SK-N-MC (cell line): Measurements from ENCODE around the gene FKBP5.

Experiments used
- DNase-seq: peaks from one replicate; pipeline ENCODE4 v3.0.0-alpha.2; 2011; ENCODE audit warnings: low read depth, low spot score
- H3K27ac ChIP-seq: fragments of 200-600 bp; sonication (generic); 2 replicates; pipeline ENCODE4 v1.5.1; 2016; ENCODE audit warnings: mixed run types
- H3K36me3 ChIP-seq: fragments of 200-600 bp; sonication (generic); 2 replicates; pipeline ENCODE4 v1.6.1; 2017; ENCODE audit warnings: antibody characterized with exemption, low read length, mixed read lengths; ENCODE audit not compliant: insufficient read depth
- H3K4me3 ChIP-seq: fragments of 200-600 bp; sonication (generic); 2 replicates; pipeline ENCODE4 v1.5.1; 2016
- H3K9ac ChIP-seq: fragments of 200-600 bp; sonication (generic); 2 replicates; pipeline ENCODE4 v1.8.0; 2017; ENCODE audit warnings: mixed run types, mixed read lengths; ENCODE audit not compliant: insufficient read length
- H3K9me3 ChIP-seq: fragments of 200-600 bp; sonication (generic); 2 replicates; pipeline ENCODE4 v1.6.1; 2017; ENCODE audit warnings: low read depth, mild to moderate bottlenecking, antibody characterized with exemption, low read length, moderate library complexity, mixed read lengths
- EZH2 ChIP-seq: fragments of 200-600 bp; sonication (generic); IDR thresholded peaks from one replicate; pipeline ENCODE4 v1.6.1; 2017; ENCODE audit warnings: antibody characterized with exemption
- FOXP2 ChIP-seq: optimal IDR thresholded peaks from 2 replicates; pipeline ENCODE3; 2011; ENCODE audit warnings: mild to moderate bottlenecking, moderate library complexity; ENCODE audit not compliant: insufficient read depth; ENCODE audit errors: extremely low read length, control extremely low read depth
- POLR2AphosphoS5 ChIP-seq: IDR thresholded peaks from 2 replicates; pipeline ENCODE4 v1.6.1; 2012; ENCODE audit warnings: mild to moderate bottlenecking, low read depth, low read length, borderline replicate concordance

The FKBP5 gene

DNA sequence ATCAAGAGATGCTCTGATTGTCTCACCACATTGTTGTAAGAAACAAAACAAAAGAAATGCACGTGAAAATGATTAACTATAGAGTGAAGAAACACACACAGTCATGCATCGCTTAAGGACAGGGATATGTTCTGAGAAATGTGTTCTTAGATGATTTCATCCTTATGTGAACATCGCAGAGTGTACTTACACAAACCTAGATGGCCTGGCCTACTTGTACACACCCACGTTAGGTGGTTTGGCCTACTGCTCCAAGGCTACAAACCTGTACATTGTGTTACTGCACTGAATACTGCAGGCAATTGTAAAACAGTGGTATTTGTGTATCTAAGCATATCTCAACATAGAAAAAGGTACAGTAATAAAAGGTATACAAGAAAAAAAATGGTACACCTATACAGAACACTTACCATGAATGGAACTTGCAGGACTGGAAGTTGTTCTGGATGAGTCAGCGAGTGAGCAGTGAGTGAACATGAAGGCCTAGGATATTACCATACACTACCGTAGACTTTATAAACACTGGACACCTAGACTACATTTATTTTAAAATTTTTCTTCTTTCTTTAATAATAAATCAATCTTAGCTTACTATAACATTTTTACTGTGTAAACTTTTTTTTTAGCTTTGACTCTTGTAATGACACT lies 48.6 kb downstream of the FKBP5 start:
- DNase-seq = no peak
- Histone ChIP-seq H3K27ac (no peak overlapping the region), H3K4me3 (no peak overlapping the region), H3K9ac (no peak overlapping the region), H3K9me3 (no peaks in the 10 kb centered on the region), H3K36me3 (peaks cover 8% of the 10 kb centered on the region; the same call in 1 of the 2 replicates)
- TF ChIP-seq EZH2 (no peak), POLR2AphosphoS5 (no peak), FOXP2 (no peak)

- H3K36me3 ChIP-seq = peaks cover 8% of the 10 kb centered on the region; the same call in 1 of the 2 replicates
- H3K9ac ChIP-seq = no peak overlapping the region
- no peaks in the 10 kb centered on the region for H3K9me3 ChIP-seq
- H3K27ac ChIP-seq = no peak overlapping the region
- no peak overlapping the region for H3K4me3 ChIP-seq
- TF ChIP-seq EZH2 (no peak), FOXP2 (no peak), POLR2AphosphoS5 (no peak)
- no peak for DNase-seq
These were observed 50.0 kb downstream of the FKBP5 start for GRCh38 chr6:35638679-35639078.

DNA sequence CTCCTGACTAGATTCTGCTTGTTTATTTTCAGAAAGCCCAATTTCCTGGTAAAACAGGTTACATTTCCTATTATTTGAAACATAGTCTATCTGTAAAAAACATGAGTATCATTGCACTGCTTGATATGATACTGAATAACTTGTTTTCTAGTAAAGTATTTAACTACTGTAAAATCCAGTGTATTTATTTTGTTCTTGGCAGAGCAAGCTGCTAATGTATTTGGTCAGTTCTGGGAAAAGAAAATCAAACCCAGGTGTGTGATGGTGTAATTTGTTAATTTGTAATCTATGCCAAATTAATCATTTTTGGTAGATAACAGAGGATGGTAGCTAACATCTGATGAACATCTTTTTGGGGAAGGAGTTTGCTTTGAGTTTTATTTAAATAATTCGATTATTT lies 50.8 kb downstream of the FKBP5 start:
- H3K27ac ChIP-seq = no peak overlapping the region
- peaks cover 8% of the 10 kb centered on the region; the same call in 1 of the 2 replicates for H3K36me3 ChIP-seq

DNA sequence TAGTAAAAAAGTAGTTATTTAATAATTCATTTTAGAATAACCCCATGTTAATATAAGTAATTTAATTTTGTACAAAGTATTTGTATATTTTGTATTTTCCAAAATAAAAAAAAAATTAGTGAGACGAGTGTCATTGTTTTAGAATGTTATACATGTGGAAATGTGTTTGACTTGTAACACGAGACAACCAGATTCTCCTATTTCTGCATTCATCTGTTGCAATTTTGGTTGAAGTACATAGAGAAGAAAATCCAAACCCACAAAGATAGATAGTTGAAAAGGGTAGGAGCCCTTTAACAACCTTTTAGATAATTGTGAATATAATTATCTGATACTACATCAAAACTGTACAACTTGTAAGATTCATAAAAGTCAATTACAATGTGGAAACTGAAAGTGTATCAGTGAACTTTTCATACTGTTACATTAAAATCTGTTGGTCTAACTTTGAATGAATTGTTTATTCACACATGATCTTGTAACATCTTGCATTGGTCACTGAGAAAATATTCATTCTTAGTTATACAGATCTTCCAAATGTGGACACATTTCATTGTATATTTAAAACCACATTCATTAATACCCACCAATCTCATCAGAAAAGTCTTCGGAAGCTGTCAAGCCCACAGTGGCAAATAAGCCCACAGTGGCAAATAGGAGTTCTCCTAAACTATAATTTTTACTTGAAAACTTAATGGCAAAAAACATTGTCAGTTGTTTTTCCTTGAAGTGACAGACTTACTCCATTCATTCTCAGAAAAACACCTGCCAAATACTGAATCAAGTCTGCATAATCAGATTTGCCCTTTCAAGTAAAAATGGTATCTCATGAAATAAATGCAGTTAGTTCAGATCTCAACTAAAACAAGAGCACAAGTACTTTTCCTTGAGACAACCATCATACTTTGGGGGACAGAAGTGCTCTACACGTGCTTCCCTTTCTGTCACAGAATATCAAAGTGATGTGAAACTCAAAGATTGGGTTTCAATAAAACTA lies 52.8 kb downstream of the FKBP5 start:
- Histone ChIP-seq H3K9ac (no peak overlapping the region), H3K36me3 (peaks cover 11% of the 10 kb centered on the region; the same call in 1 of the 2 replicates), H3K9me3 (no peaks in the 10 kb centered on the region), H3K4me3 (no peak overlapping the region), H3K27ac (no peak overlapping the region)
- TF ChIP-seq EZH2 (no peak), FOXP2 (no peak), POLR2AphosphoS5 (no peak)
- DNase-seq = no peak

More for the DNA sequence above, 50.8 kb downstream of the FKBP5 start:
- DNase-seq = no peak
- H3K9me3 ChIP-seq = no peaks in the 10 kb centered on the region
- H3K9ac ChIP-seq = no peak overlapping the region
- no peak for TF ChIP-seq FOXP2
- TF ChIP-seq POLR2AphosphoS5 = no peak
- no peak for TF ChIP-seq EZH2
- H3K4me3 ChIP-seq = no peak overlapping the region

DNA sequence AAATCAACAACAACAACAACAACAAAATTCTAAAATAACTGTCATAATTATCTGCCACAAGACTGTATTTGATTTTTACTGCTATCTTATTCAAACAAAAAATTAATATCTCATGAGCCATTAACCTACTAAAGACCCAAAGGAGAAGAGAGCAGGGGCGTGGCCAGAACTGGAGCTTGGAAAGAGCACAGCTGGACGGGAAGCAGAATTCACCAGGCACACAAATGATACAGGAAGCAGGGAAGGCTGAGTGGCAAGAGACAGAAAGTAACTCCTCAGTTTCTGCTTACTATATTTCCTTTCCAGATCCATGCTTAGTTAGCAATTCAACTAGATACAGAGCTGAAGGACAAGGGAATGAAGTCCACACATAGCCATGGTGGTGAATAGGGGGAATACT lies 54.4 kb downstream of the FKBP5 start:
- Histone ChIP-seq H3K27ac (no peak overlapping the region), H3K9ac (no peak overlapping the region), H3K36me3 (0 out of 2 replicates have a peak, but pooled peaks cover 3% of the 10 kb centered on the region), H3K4me3 (no peak overlapping the region), H3K9me3 (no peaks in the 10 kb centered on the region)
- TF ChIP-seq FOXP2 = no peak
- TF ChIP-seq EZH2 = no peak
- TF ChIP-seq POLR2AphosphoS5 = no peak
- DNase-seq = no peak

GRCh38 chr6:35633579-35634089 lies 55.1 kb downstream of the FKBP5 start:
- Histone ChIP-seq H3K27ac (no peak overlapping the region), H3K9me3 (no peaks in the 10 kb centered on the region), H3K4me3 (no peak overlapping the region), H3K9ac (no peak overlapping the region), H3K36me3 (0 out of 2 replicates have a peak, but pooled peaks cover 3% of the 10 kb centered on the region)
- DNase-seq = no peak
- TF ChIP-seq FOXP2 = no peak
- TF ChIP-seq EZH2 = no peak
- TF ChIP-seq POLR2AphosphoS5 = no peak

DNA sequence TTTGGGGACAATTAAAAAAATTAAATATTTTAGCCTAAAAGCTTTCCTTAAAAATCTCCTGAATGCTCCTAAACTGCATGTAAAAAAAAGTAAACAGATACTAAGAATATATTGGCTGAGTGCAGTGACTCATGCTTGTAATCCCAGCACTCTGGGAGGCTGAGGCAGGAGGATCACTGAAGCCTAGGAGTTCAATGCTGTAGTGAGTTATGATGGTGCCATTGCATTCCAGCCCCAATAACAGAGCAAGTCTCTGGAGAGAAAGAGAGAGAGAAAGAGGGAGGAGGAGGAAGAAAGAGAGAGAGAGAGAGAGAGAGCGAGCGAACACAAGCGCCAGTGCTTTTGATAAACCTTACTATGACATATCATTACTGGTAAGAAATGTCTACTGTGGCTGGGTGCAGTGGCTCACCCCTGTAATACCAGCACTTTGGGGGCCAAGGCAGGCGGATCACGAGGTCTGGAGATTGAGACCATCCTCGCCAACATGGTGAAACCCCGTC lies 58.8 kb downstream of the FKBP5 start:
- no peak overlapping the region for H3K9ac ChIP-seq
- DNase-seq = no peak
- H3K9me3 ChIP-seq = no peaks in the 10 kb centered on the region
- no peak overlapping the region for H3K27ac ChIP-seq
- TF ChIP-seq EZH2 (no peak), POLR2AphosphoS5 (no peak), FOXP2 (no peak)
- H3K36me3 ChIP-seq = 0 out of 2 replicates have a peak, but pooled peaks cover 3% of the 10 kb centered on the region
- H3K4me3 ChIP-seq = no peak overlapping the region

DNA sequence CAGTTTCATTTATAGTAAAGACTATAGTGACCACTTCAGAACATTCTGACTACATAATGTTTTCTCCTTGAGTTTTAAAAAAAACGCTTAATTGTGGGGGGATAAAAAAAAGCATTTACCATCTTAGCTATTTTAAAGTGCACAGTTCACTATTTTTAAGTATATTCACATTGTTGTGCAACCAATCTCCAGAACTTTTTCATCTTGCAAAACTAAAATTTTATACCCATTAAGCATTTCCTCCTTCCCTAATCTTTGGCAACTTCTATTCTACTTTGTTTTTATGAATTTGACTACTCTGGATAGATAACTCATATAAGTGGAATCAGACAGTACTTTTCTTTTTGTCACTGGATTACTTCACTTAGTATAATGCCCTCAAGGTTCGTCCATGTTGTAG lies 62.3 kb downstream of the FKBP5 start:
- H3K9me3 ChIP-seq = no peaks in the 10 kb centered on the region
- no peak overlapping the region for H3K4me3 ChIP-seq
- H3K27ac ChIP-seq = peak overlapping the region; percentile 52; the same call in 1 of the 2 replicates
- no peak for DNase-seq
- TF ChIP-seq FOXP2 (no peak), EZH2 (no peak), POLR2AphosphoS5 (no peak)
- no peak overlapping the region for H3K9ac ChIP-seq
- H3K36me3 ChIP-seq = 0 out of 2 replicates have a peak, but pooled peaks cover 3% of the 10 kb centered on the region
